Left ventricle myocardium inferior (tissue), 1 donor: ENCODE measurements around the gene BSG. TPM values are rescaled to one million over a fixed set of nuclear protein-coding genes. Genes with fewer than 3 reads are reported as not detected.

Experiments
- DNase-seq: peaks from one replicate; pipeline ENCODE4 v3.0.0-alpha.2; 2020
- H3K27ac ChIP-seq: fragments of 200-600 bp; replicated peaks from 2 replicates; pipeline ENCODE4 v1.8.0; 2021
- H3K27me3 ChIP-seq: fragments of 200-600 bp; 2 replicates; pipeline ENCODE4 v1.8.0; 2021; ENCODE audit warnings: low read depth
- H3K36me3 ChIP-seq: fragments of 200-600 bp; 2 replicates; pipeline ENCODE4 v1.8.0; 2021
- H3K4me1 ChIP-seq: fragments of 200-600 bp; 2 replicates; pipeline ENCODE4 v1.8.0; 2021
- H3K4me3 ChIP-seq: fragments of 200-600 bp; 2 replicates; pipeline ENCODE4 v1.8.0; 2021; ENCODE audit warnings: mild to moderate bottlenecking, moderate library complexity
- H3K9me3 ChIP-seq: fragments of 200-600 bp; replicated peaks from 2 replicates; pipeline ENCODE4 v1.8.0; 2021
- intact Hi-C: fragments of 100-400 bp; cut with micrococcal nuclease; formaldehyde crosslinking; loops from one replicate; pipeline ENCODE4 v1.11.0; 2022
- long read RNA-seq: library from polyadenylated mRNA; unstranded; transcript quantifications from one replicate; pipeline ENCODE4 v2.0.0, GENCODE V29; 2021
- total RNA-seq: library from RNA; stranded (reverse); fragmentation: NEBNext Ultra II Directional; extraction: Animal tissue kit (Norgen Biotek cat#: 25700); gene quantifications from one replicate; pipeline ENCODE4 v1.2.1, GENCODE V29; 2021
- TF ChIP-seq, protein P1 (sequence below): fragments of 200-600 bp; IDR thresholded peaks from 2 replicates; pipeline ENCODE4 v1.8.0; 2021; ENCODE audit warnings: antibody characterized with exemption, mild to moderate bottlenecking, borderline replicate concordance
- donor health status: DM: no; HTN: yes; CAD: no; lungs with severe emphysema.

Gene BSG
- total RNA-seq, result 1,533 TPM
- long read RNA-seq, partial matches to known transcripts, result 209 of 2,115 reads
- long read RNA-seq, other reads (novel, unspliced or antisense), result 1,906 of 2,115 reads

GRCh38 chr19:572140-572742 is at the start of gene BSG:
BSG (plus strand) TSS chr19:572596; CDS start chr19:572635, 39 bp downstream.
- peak within 1 kb of the TSS; percentile 98 for H3K27ac ChIP-seq
- H3K4me3 ChIP-seq, result peak within 1 kb of the TSS; percentile 100
- H3K27me3 ChIP-seq, result no peaks in the 10 kb centered on the region
- TF ChIP-seq, protein P1, sequence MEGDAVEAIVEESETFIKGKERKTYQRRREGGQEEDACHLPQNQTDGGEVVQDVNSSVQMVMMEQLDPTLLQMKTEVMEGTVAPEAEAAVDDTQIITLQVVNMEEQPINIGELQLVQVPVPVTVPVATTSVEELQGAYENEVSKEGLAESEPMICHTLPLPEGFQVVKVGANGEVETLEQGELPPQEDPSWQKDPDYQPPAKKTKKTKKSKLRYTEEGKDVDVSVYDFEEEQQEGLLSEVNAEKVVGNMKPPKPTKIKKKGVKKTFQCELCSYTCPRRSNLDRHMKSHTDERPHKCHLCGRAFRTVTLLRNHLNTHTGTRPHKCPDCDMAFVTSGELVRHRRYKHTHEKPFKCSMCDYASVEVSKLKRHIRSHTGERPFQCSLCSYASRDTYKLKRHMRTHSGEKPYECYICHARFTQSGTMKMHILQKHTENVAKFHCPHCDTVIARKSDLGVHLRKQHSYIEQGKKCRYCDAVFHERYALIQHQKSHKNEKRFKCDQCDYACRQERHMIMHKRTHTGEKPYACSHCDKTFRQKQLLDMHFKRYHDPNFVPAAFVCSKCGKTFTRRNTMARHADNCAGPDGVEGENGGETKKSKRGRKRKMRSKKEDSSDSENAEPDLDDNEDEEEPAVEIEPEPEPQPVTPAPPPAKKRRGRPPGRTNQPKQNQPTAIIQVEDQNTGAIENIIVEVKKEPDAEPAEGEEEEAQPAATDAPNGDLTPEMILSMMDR, result no peak
- DNase-seq, result peak; percentile 98
- H3K9me3 ChIP-seq, result no peaks in the 10 kb centered on the region
- peaks cover 61% of the 10 kb centered on the region for H3K4me1 ChIP-seq
- no peaks in the 10 kb centered on the region for H3K36me3 ChIP-seq
- intact Hi-C loops, result no loop called here

GRCh38 chr19:522726-523125 is 49.7 kb upstream of the BSG start:
- Histone ChIP-seq H3K27ac (no peak overlapping the region), H3K4me1 (no peaks in the 10 kb centered on the region), H3K36me3 (no peaks in the 10 kb centered on the region), H3K4me3 (no peak overlapping the region), H3K27me3 (peaks cover 18% of the 10 kb centered on the region), H3K9me3 (no peaks in the 10 kb centered on the region)
- TF ChIP-seq, protein P1, result no peak
- no peak for DNase-seq
- intact Hi-C loops, result no loop called here

GRCh38 chr19:524062-524674 is 48.2 kb upstream of the BSG start:
- peak overlapping the region; percentile 36 for H3K4me3 ChIP-seq
- no peaks in the 10 kb centered on the region for H3K4me1 ChIP-seq
- peak; percentile 38 for DNase-seq
- peaks cover 26% of the 10 kb centered on the region for H3K27me3 ChIP-seq
- TF ChIP-seq, protein P1, result no peak
- no peaks in the 10 kb centered on the region for H3K9me3 ChIP-seq
- H3K27ac ChIP-seq, result no peak overlapping the region
- H3K36me3 ChIP-seq, result no peaks in the 10 kb centered on the region
- intact Hi-C loops, result no loop called here

DNA sequence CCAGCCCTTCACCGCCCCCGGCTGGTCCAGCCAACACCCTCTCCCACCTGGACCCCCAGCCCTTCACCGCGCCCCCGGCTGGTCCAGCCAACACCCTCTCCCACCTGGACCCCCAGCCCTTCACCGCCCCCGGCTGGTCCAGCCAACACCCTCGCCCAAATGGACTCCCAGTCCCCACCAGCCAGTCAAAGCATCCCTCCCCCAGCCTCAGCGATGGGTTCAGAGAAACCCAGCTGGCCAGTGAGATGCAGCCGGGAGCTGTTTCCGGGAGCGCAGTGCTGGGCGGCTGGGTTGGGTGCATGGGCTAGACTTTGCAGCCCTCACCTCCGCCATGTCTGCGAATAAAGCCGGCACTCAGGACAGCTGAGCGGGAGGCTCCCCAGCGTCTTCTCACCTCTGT is 47.4 kb upstream of the BSG start:
- no peak overlapping the region for H3K27ac ChIP-seq
- TF ChIP-seq, protein P1, result no peak
- peak; percentile 7 for DNase-seq
- no peaks in the 10 kb centered on the region for H3K4me1 ChIP-seq
- no peak overlapping the region for H3K4me3 ChIP-seq
- H3K9me3 ChIP-seq, result no peaks in the 10 kb centered on the region
- no peaks in the 10 kb centered on the region for H3K36me3 ChIP-seq
- intact Hi-C loops, result no loop called here
- H3K27me3 ChIP-seq, result peaks cover 26% of the 10 kb centered on the region

- Histone ChIP-seq H3K4me1 (peaks cover 8% of the 10 kb centered on the region), H3K4me3 (no peak overlapping the region), H3K36me3 (no peaks in the 10 kb centered on the region), H3K27ac (no peak overlapping the region), H3K27me3 (peaks cover 26% of the 10 kb centered on the region), H3K9me3 (no peaks in the 10 kb centered on the region)
- TF ChIP-seq, protein P1, result no peak
- intact Hi-C loops, result no loop called here
- DNase-seq, result no peak
These were observed 46.5 kb upstream of the BSG start for GRCh38 chr19:525857-526419.
